IMR-90 (cell line): Measurements from ENCODE around the gene NKAP. TPM values are rescaled to one million over a fixed set of nuclear protein-coding genes. Genes with fewer than 3 reads are reported as not detected.

Source experiments
- ATAC-seq: fragments of 200-7000 bp; cut with Tn5 transposase; 2 replicates; pipeline ENCODE4 v1.9.1; 2020; ENCODE audit warnings: low read depth, mild to moderate bottlenecking, moderate library complexity
- BruUV-seq: library from RNA; stranded (reverse); fragments of 400-500 nt; replicated peaks from 2 replicates; lab custom pipeline; 2021; lab: Mats Ljungman, UMichigan
- CTCF ChIA-PET: fragments of 300-600 bp; formaldehyde crosslinking; extraction: SDS; loops from one replicate; lab custom pipeline; 2021; ENCODE audit warnings: antibody characterized with exemption; lab: Yijun Ruan, JAX
- POLR2A ChIA-PET: fragments of 300-600 bp; sonication (Branson Sonifier 250); formaldehyde crosslinking; loops from one replicate; lab custom pipeline; 2022; ENCODE audit warnings: antibody characterized with exemption; ENCODE audit not compliant: unreplicated experiment; lab: Charles Lee
- DNase-seq: peaks from one replicate; pipeline ENCODE4 v3.0.0; 2013
- H2AFZ ChIP-seq: replicated peaks from 2 replicates; pipeline ENCODE3; 2013; ENCODE audit warnings: low read length, mild to moderate bottlenecking; ENCODE audit not compliant: poor library complexity
- H2AK5ac ChIP-seq: 2 replicates; pipeline ENCODE4 v1.6.1; 2013; ENCODE audit warnings: low read depth, low read length, inconsistent platforms
- H2AK9ac ChIP-seq: replicated peaks from 2 replicates; pipeline ENCODE3; 2013; ENCODE audit warnings: mild to moderate bottlenecking, low read depth, low read length, moderate library complexity; ENCODE audit not compliant: poor library complexity
- H2BK120ac ChIP-seq: 2 replicates; pipeline ENCODE4 v1.6.1; 2013; ENCODE audit warnings: low read depth, low read length, inconsistent platforms
- H2BK15ac ChIP-seq: 3 replicates; pipeline ENCODE4 v1.6.1; 2013; ENCODE audit warnings: low read depth, low read length, inconsistent platforms
- H2BK20ac ChIP-seq: 2 replicates; pipeline ENCODE4 v1.6.1; 2013; ENCODE audit warnings: low read depth, mild to moderate bottlenecking, inconsistent platforms, low read length, moderate library complexity
- H2BK5ac ChIP-seq: 2 replicates; pipeline ENCODE4 v1.6.1; 2013; ENCODE audit warnings: mild to moderate bottlenecking, low read depth, low read length, inconsistent platforms; ENCODE audit not compliant: poor library complexity, severe bottlenecking
- H3K14ac ChIP-seq: replicated peaks from 2 replicates; pipeline ENCODE4 v1.6.1; 2013; ENCODE audit warnings: low read depth, low read length, inconsistent platforms
- H3K18ac ChIP-seq: 2 replicates; pipeline ENCODE4 v1.6.1; 2013; ENCODE audit warnings: low read depth, low read length, control low read depth
- H3K23ac ChIP-seq: 2 replicates; pipeline ENCODE4 v1.6.1; 2013; ENCODE audit warnings: low read depth, low read length, inconsistent platforms
- H3K27ac ChIP-seq: 2 replicates; pipeline ENCODE4 v1.5.1; 2013; ENCODE audit warnings: mild to moderate bottlenecking, control low read depth, low read length; ENCODE audit not compliant: insufficient read depth
- H3K27me3 ChIP-seq: 2 replicates; pipeline ENCODE4 v1.6.1; 2013; ENCODE audit warnings: low read length; ENCODE audit not compliant: control insufficient read depth, insufficient read depth
- H3K36me3 ChIP-seq: 2 replicates; pipeline ENCODE4 v1.6.1; 2013; ENCODE audit warnings: low read length, mixed read lengths; ENCODE audit not compliant: control insufficient read depth, insufficient read depth
- H3K4ac ChIP-seq: 2 replicates; pipeline ENCODE4 v1.6.1; 2013; ENCODE audit warnings: low read depth, low read length, inconsistent platforms
- H3K4me1 ChIP-seq: 2 replicates; pipeline ENCODE4 v1.6.1; 2013; ENCODE audit warnings: low read length, mixed read lengths; ENCODE audit not compliant: control insufficient read depth, insufficient read depth
- H3K4me2 ChIP-seq: 2 replicates; pipeline ENCODE4 v1.6.1; 2013; ENCODE audit warnings: low read depth, mild to moderate bottlenecking, control low read depth, low read length, moderate library complexity
- H3K4me3 ChIP-seq: 2 replicates; pipeline ENCODE4 v1.5.1; 2013; ENCODE audit warnings: low read depth, mild to moderate bottlenecking, control low read depth, low read length, moderate library complexity; ENCODE audit not compliant: insufficient read depth
- H3K56ac ChIP-seq: 2 replicates; pipeline ENCODE4 v1.6.1; 2013; ENCODE audit warnings: low read length, inconsistent platforms; ENCODE audit not compliant: insufficient read depth; ENCODE audit errors: extremely low read depth
- H3K79me1 ChIP-seq, 2 experiments: 2 replicates each; pipeline ENCODE4 v1.6.1; 2013; ENCODE audit warnings: low read length in 2 of 2, inconsistent platforms in 1 of 2, low read depth in 1 of 2
- H3K9ac ChIP-seq: 2 replicates; pipeline ENCODE4 v1.6.1; 2013; ENCODE audit warnings: low read depth, low read length, control low read depth
- H3K9me1 ChIP-seq: 2 replicates; pipeline ENCODE4 v1.6.1; 2013; ENCODE audit warnings: low read length, inconsistent platforms; ENCODE audit not compliant: insufficient read depth
- H3K9me3 ChIP-seq: 2 replicates; pipeline ENCODE4 v1.6.1; 2013; ENCODE audit warnings: low read length; ENCODE audit not compliant: control insufficient read depth, insufficient read depth
- H4K20me1 ChIP-seq: 2 replicates; pipeline ENCODE4 v1.6.1; 2013; ENCODE audit warnings: low read length, inconsistent platforms; ENCODE audit not compliant: insufficient read depth
- H4K5ac ChIP-seq: 2 replicates; pipeline ENCODE4 v1.6.1; 2013; ENCODE audit warnings: mild to moderate bottlenecking, low read depth, low read length, control low read depth
- H4K8ac ChIP-seq, 2 experiments: 2 replicates each; pipeline ENCODE4 v1.6.1; 2013; ENCODE audit warnings: low read depth in 2 of 2, low read length in 2 of 2, control low read depth in 1 of 2, inconsistent platforms in 1 of 2
- H4K91ac ChIP-seq: 2 replicates; pipeline ENCODE4 v1.6.1; 2013; ENCODE audit warnings: low read depth, low read length, inconsistent platforms; ENCODE audit not compliant: insufficient read depth
- BHLHE40 ChIP-seq: fragments of 150-350 bp; IDR thresholded peaks from 2 replicates; pipeline ENCODE4 v1.6.1; 2016; ENCODE audit warnings: mild to moderate bottlenecking, low read depth, low read length
- CEBPB ChIP-seq: IDR thresholded peaks from 2 replicates; pipeline ENCODE4 v1.6.1; 2012; ENCODE audit warnings: low read depth, low read length, improper control_type of control experiment
- CHD1 ChIP-seq: IDR thresholded peaks from 2 replicates; pipeline ENCODE4 v1.6.1; 2012; ENCODE audit warnings: low read depth, low read length, improper control_type of control experiment
- FOS ChIP-seq: fragments of 150-350 bp; IDR thresholded peaks from 2 replicates; pipeline ENCODE4 v1.6.1; 2016; ENCODE audit warnings: low read depth, low read length
- MAFK ChIP-seq: IDR thresholded peaks from 2 replicates; pipeline ENCODE4 v1.6.1; 2012; ENCODE audit warnings: low read depth, low read length, improper control_type of control experiment
- MAZ ChIP-seq: IDR thresholded peaks from 2 replicates; pipeline ENCODE4 v1.6.1; 2012; ENCODE audit warnings: low read depth, mild to moderate bottlenecking, low read length, improper control_type of control experiment, moderate library complexity, borderline replicate concordance
- MXI1 ChIP-seq: IDR thresholded peaks from 2 replicates; pipeline ENCODE4 v1.6.1; 2012; ENCODE audit warnings: low read depth, mild to moderate bottlenecking, low read length, moderate library complexity, borderline replicate concordance
- RAD21 ChIP-seq: IDR thresholded peaks from 2 replicates; pipeline ENCODE4 v1.6.1; 2012; ENCODE audit warnings: low read length, improper control_type of control experiment
- RCOR1 ChIP-seq: IDR thresholded peaks from 2 replicates; pipeline ENCODE4 v1.6.1; 2012; ENCODE audit warnings: mild to moderate bottlenecking, low read length, improper control_type of control experiment; ENCODE audit not compliant: insufficient replicate concordance
- WGBS, 2 experiments: methylation state at CpG; one replicate each; pipeline versions ENCODE4 v1.1.5 to v1.1.7; 2013; ENCODE audit warnings: missing lambda C conversion rate in 2 of 2; ENCODE audit not compliant: insufficient read length in 1 of 2; ENCODE audit errors: extremely low coverage in 2 of 2; 5-methylcytosine and 5-hydroxymethylcytosine counted together
- dilution Hi-C: fragments of 300-500 bp; cut with HindIII; formaldehyde crosslinking; loops from one replicate; pipeline ENCODE4 v1.14.3; 2018; ENCODE audit warnings: low sequenced_read_pairs; ENCODE audit not compliant: unreplicated experiment
- in situ Hi-C: fragments of 300-500 bp; cut with MboI; formaldehyde crosslinking; loops from 3 replicates; pipeline ENCODE4 v1.14.3; 2019; ENCODE audit warnings: low sequenced_read_pairs, inconsistent platforms, mixed read lengths
- intact Hi-C: fragments of 100-400 bp; cut with micrococcal nuclease; formaldehyde crosslinking; loops from 2 replicates; pipeline ENCODE4 v1.10.0; 2022
- polyA plus RNA-seq, 3 experiments: library from polyadenylated mRNA; depleted of rRNA; stranded (reverse); fragments of >200 nt; gene quantifications; 2 replicates each; pipeline ENCODE4 v1.2.3, GENCODE V29; 2012; ENCODE audit warnings: low replicate concordance in 1 of 3
- total RNA-seq: library from RNA; depleted of rRNA; stranded (reverse); fragments of >200 nt; gene quantifications from 2 replicates; pipeline ENCODE4 v1.2.3, GENCODE V29; 2012
- TF ChIP-seq, protein P1 (sequence below): fragments of 150-350 bp; IDR thresholded peaks from 2 replicates; pipeline ENCODE4 v1.6.1; 2016; ENCODE audit warnings: low read depth, mild to moderate bottlenecking, low read length, moderate library complexity, borderline replicate concordance
- TF ChIP-seq, protein P2 (sequence below): conservative IDR thresholded peaks from 2 replicates; pipeline ENCODE4 v1.5.1; 2012; ENCODE audit warnings: mild to moderate bottlenecking, low read depth, low read length, improper control_type of control experiment
- TF ChIP-seq, protein P3 (sequence below): fragments of 150-350 bp; IDR thresholded peaks from 2 replicates; pipeline ENCODE4 v1.6.1; 2017; ENCODE audit warnings: mild to moderate bottlenecking, antibody characterized with exemption, low read length, low read depth

NKAP gene
- total and polyA plus RNA-seq, 2 of the 4 experiments (the other 2 are of a cell fraction), result 1.3 to 2.7 TPM

DNA sequence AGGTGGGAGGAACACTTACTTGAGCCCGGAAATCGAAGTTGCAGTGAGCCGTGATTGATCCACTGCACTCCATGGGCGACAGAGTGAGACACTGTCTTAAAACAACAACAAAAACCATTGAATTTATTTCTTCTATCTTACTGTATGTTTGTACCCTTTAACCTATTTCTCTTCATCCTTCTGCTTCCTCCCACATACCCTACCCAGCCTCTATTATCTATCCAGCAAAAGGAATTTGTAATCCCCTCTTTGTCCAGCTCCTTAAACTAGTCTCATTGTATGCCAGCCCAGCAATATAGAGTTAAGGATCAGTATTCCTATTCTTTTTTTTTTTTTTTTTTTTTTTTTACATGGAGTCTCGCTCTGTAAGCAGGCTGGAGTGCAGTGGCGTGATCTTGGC lies 1.9 kb upstream of the NKAP start:
- H3K4me1 ChIP-seq, result no peaks in the 10 kb centered on the region
- H4K91ac ChIP-seq, result no peak overlapping the region
- BruUV-seq, result no TSS peak
- DNase-seq (no peak), ATAC-seq (no peak)
- no peak overlapping the region for H2AK9ac ChIP-seq
- no peak overlapping the region for H3K56ac ChIP-seq
- H3K4me2 ChIP-seq, result no peak overlapping the region
- CTCF ChIA-PET, result no interaction called here
- H3K4me3 ChIP-seq, result no peak overlapping the region
- H3K79me1 ChIP-seq, result peaks cover 3% of the 10 kb centered on the region in 2 experiments; a peak in 1 of 4 replicates
- H3K14ac ChIP-seq, result no peak overlapping the region
- no peaks in the 10 kb centered on the region for H3K36me3 ChIP-seq
- H2BK120ac ChIP-seq, result no peak overlapping the region
- no peak overlapping the region for H3K18ac ChIP-seq
- H3K27me3 ChIP-seq, result no peaks in the 10 kb centered on the region
- no peaks in the 10 kb centered on the region for H3K9me3 ChIP-seq
- H3K27ac ChIP-seq, result no peak overlapping the region
- no peak overlapping the region for H3K4ac ChIP-seq
- intact Hi-C loops (no loop called here), in situ Hi-C loops (no loop called here), dilution Hi-C loops (no loop called here)
- H2AFZ ChIP-seq, result no peak overlapping the region
- no peak overlapping the region for H2BK5ac ChIP-seq
- H2AK5ac ChIP-seq, result no peak overlapping the region
- no peak overlapping the region for H4K8ac ChIP-seq
- H4K5ac ChIP-seq, result no peak overlapping the region
- no peaks in the 10 kb centered on the region for H3K9me1 ChIP-seq
- H2BK20ac ChIP-seq, result no peak overlapping the region
- no peak for TF ChIP-seq BHLHE40
- TF ChIP-seq MAZ, result no peak
- TF ChIP-seq, protein P1, sequence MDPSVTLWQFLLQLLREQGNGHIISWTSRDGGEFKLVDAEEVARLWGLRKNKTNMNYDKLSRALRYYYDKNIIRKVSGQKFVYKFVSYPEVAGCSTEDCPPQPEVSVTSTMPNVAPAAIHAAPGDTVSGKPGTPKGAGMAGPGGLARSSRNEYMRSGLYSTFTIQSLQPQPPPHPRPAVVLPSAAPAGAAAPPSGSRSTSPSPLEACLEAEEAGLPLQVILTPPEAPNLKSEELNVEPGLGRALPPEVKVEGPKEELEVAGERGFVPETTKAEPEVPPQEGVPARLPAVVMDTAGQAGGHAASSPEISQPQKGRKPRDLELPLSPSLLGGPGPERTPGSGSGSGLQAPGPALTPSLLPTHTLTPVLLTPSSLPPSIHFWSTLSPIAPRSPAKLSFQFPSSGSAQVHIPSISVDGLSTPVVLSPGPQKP, result no peak
- TF ChIP-seq CEBPB, result no peak
- TF ChIP-seq, protein P2, sequence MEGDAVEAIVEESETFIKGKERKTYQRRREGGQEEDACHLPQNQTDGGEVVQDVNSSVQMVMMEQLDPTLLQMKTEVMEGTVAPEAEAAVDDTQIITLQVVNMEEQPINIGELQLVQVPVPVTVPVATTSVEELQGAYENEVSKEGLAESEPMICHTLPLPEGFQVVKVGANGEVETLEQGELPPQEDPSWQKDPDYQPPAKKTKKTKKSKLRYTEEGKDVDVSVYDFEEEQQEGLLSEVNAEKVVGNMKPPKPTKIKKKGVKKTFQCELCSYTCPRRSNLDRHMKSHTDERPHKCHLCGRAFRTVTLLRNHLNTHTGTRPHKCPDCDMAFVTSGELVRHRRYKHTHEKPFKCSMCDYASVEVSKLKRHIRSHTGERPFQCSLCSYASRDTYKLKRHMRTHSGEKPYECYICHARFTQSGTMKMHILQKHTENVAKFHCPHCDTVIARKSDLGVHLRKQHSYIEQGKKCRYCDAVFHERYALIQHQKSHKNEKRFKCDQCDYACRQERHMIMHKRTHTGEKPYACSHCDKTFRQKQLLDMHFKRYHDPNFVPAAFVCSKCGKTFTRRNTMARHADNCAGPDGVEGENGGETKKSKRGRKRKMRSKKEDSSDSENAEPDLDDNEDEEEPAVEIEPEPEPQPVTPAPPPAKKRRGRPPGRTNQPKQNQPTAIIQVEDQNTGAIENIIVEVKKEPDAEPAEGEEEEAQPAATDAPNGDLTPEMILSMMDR, result no peak
- TF ChIP-seq MXI1, result no peak
- no peak for TF ChIP-seq RAD21
- no peak for TF ChIP-seq CHD1
- TF ChIP-seq FOS, result no peak
- TF ChIP-seq RCOR1, result no peak
- TF ChIP-seq, protein P3, sequence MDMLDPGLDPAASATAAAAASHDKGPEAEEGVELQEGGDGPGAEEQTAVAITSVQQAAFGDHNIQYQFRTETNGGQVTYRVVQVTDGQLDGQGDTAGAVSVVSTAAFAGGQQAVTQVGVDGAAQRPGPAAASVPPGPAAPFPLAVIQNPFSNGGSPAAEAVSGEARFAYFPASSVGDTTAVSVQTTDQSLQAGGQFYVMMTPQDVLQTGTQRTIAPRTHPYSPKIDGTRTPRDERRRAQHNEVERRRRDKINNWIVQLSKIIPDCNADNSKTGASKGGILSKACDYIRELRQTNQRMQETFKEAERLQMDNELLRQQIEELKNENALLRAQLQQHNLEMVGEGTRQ, result no peak
- TF ChIP-seq MAFK, result no peak
- 65% methylated on average over 4 of the region's 6 CpGs; no CpG with 5 or more reads in 1 of the 2 experiments for WGBS, 2 experiments
- no peak overlapping the region for H2BK15ac ChIP-seq
- H3K23ac ChIP-seq, result no peak overlapping the region
- no peak overlapping the region for H3K9ac ChIP-seq
- POLR2A ChIA-PET, result no interaction called here
- H4K20me1 ChIP-seq, result no peaks in the 10 kb centered on the region
